A549 (cell line): ENCODE results near the gene TMEM185B. TPM values are rescaled to one million over a fixed set of nuclear protein-coding genes. Genes with fewer than 3 reads are reported as not detected.

Experiments
- ATAC-seq, 2 experiments: fragments of 200-7000 bp in 1 of 2; fragments of >200 bp in 1 of 2; cut with Nextera tagmentation in 1 of 2; cut with Tn5 transposase in 1 of 2; 3 replicates each; pipeline versions ENCODE4 v1.8.0 to v1.9.1; 2018 to 2020; ENCODE audit warnings: mild to moderate bottlenecking in 1 of 2, moderate library complexity in 1 of 2
- CTCF ChIA-PET: fragments of 300-600 bp; sonication (Branson Sonifier 250); formaldehyde crosslinking; extraction: SDS; loops from one replicate; lab custom pipeline; 2021; ENCODE audit warnings: antibody characterized with exemption, inconsistent platforms; lab: Yijun Ruan, JAX
- POLR2A ChIA-PET: fragments of 350-600 bp; formaldehyde crosslinking; extraction: SDS; loops from one replicate; lab custom pipeline; 2021; ENCODE audit warnings: antibody characterized with exemption, inconsistent platforms; lab: Yijun Ruan, JAX
- DNase-seq, 2 experiments: peaks; one replicate each; pipeline versions ENCODE4 v3.0.0 to v3.0.0-alpha.2; 2011 to 2016; ENCODE audit warnings: low read depth in 1 of 2, low spot score in 1 of 2
- FAIRE-seq: peaks from 2 replicates; lab custom pipeline; 2011; peaks lifted over from hg19 to GRCh38; lab: Jason Lieb, UNC
- H3K27ac ChIP-seq, 2 experiments: fragments of >200 bp; sonication (Bioruptor Twin); formaldehyde crosslinking; 3 replicates each; pipeline ENCODE4 v1.5.1; 2016 to 2017
- H3K4me1 ChIP-seq: fragments of >200 bp; sonication (Bioruptor Twin); formaldehyde crosslinking; 3 replicates; pipeline ENCODE4 v1.6.1; 2016
- H3K4me2 ChIP-seq: fragments of >200 bp; sonication (Bioruptor Twin); formaldehyde crosslinking; 3 replicates; pipeline ENCODE4 v1.6.1; 2016
- H3K4me3 ChIP-seq: fragments of >200 bp; sonication (Bioruptor Twin); formaldehyde crosslinking; 3 replicates; pipeline ENCODE4 v1.5.1; 2016
- H3K9me3 ChIP-seq: fragments of >200 bp; sonication (Bioruptor Twin); formaldehyde crosslinking; 3 replicates; pipeline ENCODE4 v1.6.1; 2016
- BCL3 ChIP-seq: fragments of >200 bp; sonication (Bioruptor Twin); formaldehyde crosslinking; IDR thresholded peaks from 3 replicates; pipeline ENCODE4 v1.6.1; 2016
- CBX2 ChIP-seq: fragments of 200-600 bp; sonication (generic); IDR thresholded peaks from 2 replicates; pipeline ENCODE4 v1.6.1; 2016; ENCODE audit warnings: low read depth, mild to moderate bottlenecking, borderline replicate concordance
- CEBPB ChIP-seq, 2 experiments: fragments of >200 bp in 1 of 2; sonication (Bioruptor Twin) in 1 of 2; formaldehyde crosslinking in 1 of 2; IDR thresholded peaks; 2 replicates each; pipeline ENCODE4 v1.6.1; 2012 to 2016
- EHF ChIP-seq: fragments of 250-450 bp; sonication (Bioruptor Pico); IDR thresholded peaks from 2 replicates; pipeline ENCODE4 v1.5.0; 2020; ENCODE audit warnings: mild to moderate bottlenecking
- ESRRA ChIP-seq: fragments of 150-350 bp; IDR thresholded peaks from 2 replicates; pipeline ENCODE4 v1.6.1; 2014; ENCODE audit warnings: mild to moderate bottlenecking, low read length, borderline replicate concordance
- FOSL2 ChIP-seq, 2 experiments: fragments of 450-650 bp in 1 of 2; fragments of >200 bp in 1 of 2; sonication (Bioruptor Twin) in 1 of 2; formaldehyde crosslinking; IDR thresholded peaks; 2 replicates each; pipeline versions ENCODE4 v1.5.0 to v1.6.1; 2016 to 2020; ENCODE audit warnings: mild to moderate bottlenecking in 1 of 2, moderate library complexity in 1 of 2
- GATA3 ChIP-seq: IDR thresholded peaks from 2 replicates; pipeline ENCODE4 v1.6.1; 2012; ENCODE audit warnings: borderline replicate concordance
- HEYL ChIP-seq: fragments of 250-450 bp; sonication (Bioruptor Pico); IDR thresholded peaks from 2 replicates; pipeline ENCODE4 v1.8.0; 2021; ENCODE audit warnings: mild to moderate bottlenecking, moderate library complexity
- HOXA7 ChIP-seq: fragments of 250-450 bp; sonication (Bioruptor Pico); IDR thresholded peaks from 2 replicates; pipeline ENCODE4 v1.5.0; 2020; ENCODE audit warnings: mild to moderate bottlenecking, moderate library complexity
- HOXB13 ChIP-seq: fragments of 250-450 bp; sonication (Bioruptor Pico); IDR thresholded peaks from 2 replicates; pipeline ENCODE4 v1.5.0; 2020; ENCODE audit warnings: low read depth, mild to moderate bottlenecking, moderate library complexity
- JUN ChIP-seq, 2 experiments: fragments of >200 bp; sonication (Bioruptor Twin); formaldehyde crosslinking; IDR thresholded peaks; 2 replicates in 1 of 2; 3 replicates in 1 of 2; pipeline ENCODE4 v1.6.1; 2016 to 2017
- KDM1A ChIP-seq: fragments of 200-600 bp; sonication (generic); IDR thresholded peaks from 2 replicates; pipeline ENCODE4 v1.6.1; 2016; ENCODE audit warnings: low read depth, mild to moderate bottlenecking
- PHF8 ChIP-seq: fragments of 200-600 bp; sonication (generic); IDR thresholded peaks from 2 replicates; pipeline ENCODE4 v1.6.1; 2016; ENCODE audit warnings: low read depth, mild to moderate bottlenecking, antibody characterized with exemption, moderate library complexity, borderline replicate concordance
- RAD21 ChIP-seq, 2 experiments: fragments of >200 bp in 1 of 2; sonication (Bioruptor Twin) in 1 of 2; formaldehyde crosslinking in 1 of 2; IDR thresholded peaks in 1 of 2; conservative IDR thresholded peaks in 1 of 2; 2 replicates in 1 of 2; 3 replicates in 1 of 2; pipeline ENCODE4 v1.6.1; 2012 to 2018; ENCODE audit warnings: inconsistent platforms in 1 of 2
- REST ChIP-seq: fragments of 200-600 bp; sonication (generic); IDR thresholded peaks from 2 replicates; pipeline ENCODE4 v1.6.1; 2016; ENCODE audit warnings: antibody characterized with exemption, mild to moderate bottlenecking, moderate library complexity
- RFX5 ChIP-seq: fragments of 450-650 bp; IDR thresholded peaks from 2 replicates; pipeline ENCODE4 v1.7.1; 2014; ENCODE audit warnings: antibody characterized with exemption, mild to moderate bottlenecking, moderate library complexity
- RNF2 ChIP-seq: fragments of 200-600 bp; sonication (generic); IDR thresholded peaks from 2 replicates; pipeline ENCODE4 v1.6.1; 2016; ENCODE audit warnings: low read depth, mild to moderate bottlenecking, antibody characterized with exemption, moderate library complexity, borderline replicate concordance
- SMC3 ChIP-seq: fragments of >200 bp; sonication (Bioruptor Twin); formaldehyde crosslinking; IDR thresholded peaks from 3 replicates; pipeline ENCODE4 v1.6.1; 2018; ENCODE audit warnings: inconsistent platforms
- SREBF2 ChIP-seq: fragments of 450-650 bp; IDR thresholded peaks from 2 replicates; pipeline ENCODE4 v1.6.1; 2014; ENCODE audit warnings: mild to moderate bottlenecking, moderate library complexity
- TP53 ChIP-seq: fragments of 250-450 bp; sonication (Bioruptor Pico); IDR thresholded peaks from 2 replicates; pipeline ENCODE4 v1.5.0; 2021; ENCODE audit warnings: mild to moderate bottlenecking, moderate library complexity
- ZFP36 ChIP-seq: fragments of 450-650 bp; IDR thresholded peaks from 2 replicates; pipeline ENCODE4 v1.6.1; 2014; ENCODE audit warnings: borderline replicate concordance; ENCODE audit not compliant: partially characterized antibody
- ZSCAN20 ChIP-seq: fragments of 250-450 bp; sonication (Bioruptor Pico); IDR thresholded peaks from 2 replicates; pipeline ENCODE4 v1.8.0; 2022; ENCODE audit warnings: mild to moderate bottlenecking, moderate library complexity
- WGBS: methylation state at CpG from one replicate; pipeline ENCODE4 v1.1.6; 2017; ENCODE audit errors: missing lambda C conversion rate; 5-methylcytosine and 5-hydroxymethylcytosine counted together
- polyA plus RNA-seq, 4 experiments: library from polyadenylated mRNA; depleted of rRNA in 3 of 4; stranded (reverse); fragments of >200 nt; fragmentation: RNase III in 1 of 4; extraction: RNeasy Plus Mini Kit Qiagen cat#74134 plus additional on column Dnase treatment in 1 of 4; gene quantifications; 2 replicates in 3 of 4; 3 replicates in 1 of 4; pipeline ENCODE4 v1.2.3, GENCODE V29; 2011 to 2017

Gene TMEM185B
- polyA plus RNA-seq, 2 of the 4 experiments (the other 2 are of a cell fraction) = 30.3 to 41.8 TPM

GRCh38 chr2:120262761-120263428 is 39.7 kb upstream of the TMEM185B start:
- FAIRE-seq = no peak
- no peak overlapping the region for H3K27ac ChIP-seq
- TF ChIP-seq RFX5 (no peak), KDM1A (no peak), HOXA7 (CRISPR knock-in tag) (no peak), GATA3 (no peak)
- 84% methylated on average over 10 of the region's 10 CpGs for WGBS
- ATAC-seq = peak in 1 of 2 experiments; percentile 40; a peak in 1 of 6 replicates
- no peak overlapping the region for H3K4me2 ChIP-seq
- ChIA-PET POLR2A (no interaction called here), CTCF (no interaction called here)
- H3K4me3 ChIP-seq = no peak overlapping the region
- DNase-seq = no peak
- H3K9me3 ChIP-seq = peaks cover 6% of the 10 kb centered on the region; the same call in 1 of the 3 replicates
- H3K4me1 ChIP-seq = no peaks in the 10 kb centered on the region

- TF ChIP-seq CBX2 = no peak
- no peak for TF ChIP-seq ZFP36
- no peak for TF ChIP-seq RAD21 (conservative IDR thresholded peaks at IDR 0.05 in 1 of 2, IDR thresholded peaks at IDR 0.05 in 1 of 2)
- no peak for TF ChIP-seq ESRRA
- TF ChIP-seq GATA3 = no peak
- TF ChIP-seq BCL3 = no peak
- TF ChIP-seq EHF (CRISPR knock-in tag) = no peak
- no peak for TF ChIP-seq JUN (IDR thresholded peaks at IDR 0.05)
- TF ChIP-seq SMC3 = no peak
- no peak for TF ChIP-seq CEBPB (IDR thresholded peaks at IDR 0.05)
- TF ChIP-seq HOXB13 = no peak
- no peak for TF ChIP-seq HOXA7 (CRISPR knock-in tag)
- TF ChIP-seq TP53 (CRISPR knock-in tag) = no peak
- no peak for TF ChIP-seq RNF2
- no peak for TF ChIP-seq SREBF2
- no peak for TF ChIP-seq HEYL
- no peak for TF ChIP-seq REST
- TF ChIP-seq FOSL2 (IDR thresholded peaks at IDR 0.05) = no peak
- no peak for TF ChIP-seq FOSL2 (CRISPR knock-in tag; IDR thresholded peaks at IDR 0.05)
- TF ChIP-seq ZSCAN20 (CRISPR knock-in tag) = no peak
- TF ChIP-seq PHF8 = no peak
- CTCF ChIA-PET = no interaction called here
- WGBS = 83% methylated on average over 2 of the region's 2 CpGs
- Histone ChIP-seq H3K27ac (no peak overlapping the region), H3K4me2 (no peak overlapping the region), H3K4me3 (no peak overlapping the region), H3K9me3 (peaks cover 6% of the 10 kb centered on the region; the same call in 1 of the 3 replicates), H3K4me1 (no peaks in the 10 kb centered on the region)
- no peak for DNase-seq
- ATAC-seq = no peak
- POLR2A ChIA-PET = no interaction called here
- FAIRE-seq = no peak
Observed at GRCh38 chr2:120262150-120262549, 39.0 kb upstream of the TMEM185B start.
